Gastrocnemius medialis (tissue), 4 donors: ENCODE data around the gene MYH13. TPM values are rescaled to one million over a fixed set of nuclear protein-coding genes. Genes with fewer than 3 reads are reported as not detected.

Experiments used
- ATAC-seq, 2 donors: fragments of 150-250 bp; one replicate each; pipeline ENCODE4 v1.9.1; 2016
- DNase-seq, 2 donors: peaks; one replicate each; pipeline ENCODE4 v3.0.0-alpha.2; 2019
- H3K27ac ChIP-seq, 4 donors: fragments of 200-600 bp; sonication (generic); 1 replicate in 1 of 4; 2 replicates in 3 of 4; pipeline ENCODE4 v1.5.1; 2016 to 2018; ENCODE audit warnings: mild to moderate bottlenecking in 2 of 4, moderate library complexity in 1 of 4
- H3K27me3 ChIP-seq, 3 donors: fragments of 200-600 bp; sonication (generic) in 2 of 3; 1 replicate in 1 of 3; 2 replicates in 2 of 3; pipeline versions ENCODE4 v1.5.1 to v1.6.0; 2016 to 2019; ENCODE audit warnings: mild to moderate bottlenecking in 1 of 3, moderate library complexity in 1 of 3
- H3K36me3 ChIP-seq, 2 donors: fragments of 200-600 bp; sonication (generic) in 1 of 2; one replicate each; pipeline ENCODE4 v1.5.1; 2017 to 2018
- H3K4me1 ChIP-seq, 2 donors: fragments of 200-600 bp; sonication (generic) in 1 of 2; one replicate each; pipeline ENCODE4 v1.5.1; 2016 to 2017; ENCODE audit warnings: mild to moderate bottlenecking in 2 of 2
- H3K4me3 ChIP-seq, 4 donors: fragments of 200-600 bp; sonication (generic) in 3 of 4; 1 replicate in 1 of 4; 2 replicates in 3 of 4; pipeline ENCODE4 v1.5.1; 2016 to 2019; ENCODE audit warnings: mild to moderate bottlenecking in 2 of 4
- H3K9me3 ChIP-seq, 3 donors: fragments of 200-600 bp; sonication (generic) in 2 of 3; 1 replicate in 1 of 3; 2 replicates in 2 of 3; pipeline ENCODE4 v1.5.1; 2016 to 2019
- POLR2A ChIP-seq, 2 donors: fragments of 450-650 bp; IDR thresholded peaks; one replicate each; pipeline ENCODE4 v1.6.1; 2017; ENCODE audit warnings: antibody characterized with exemption in 2 of 2, mild to moderate bottlenecking in 2 of 2, moderate library complexity in 2 of 2
- in situ Hi-C, 4 donors: fragments of 200-750 bp; cut with MboI; loops; one replicate each; pipeline versions ENCODE4 v1.15.0 to v1.8.0; 2017; ENCODE audit warnings: low sequenced_read_pairs in 4 of 4
- intact Hi-C: fragments of 100-400 bp; cut with DNase I; formaldehyde crosslinking; loops from one replicate; pipeline ENCODE4 v1.15.1; 2023; ENCODE audit warnings: low total_unique reads
- total RNA-seq, 4 donors: library from RNA; depleted of rRNA; stranded (reverse); fragments of >200 nt; gene quantifications; one replicate each; pipeline versions ENCODE4 v1.1.0 to v1.2.3, GENCODE V29; 2016
- TF ChIP-seq, protein P1 (sequence below), 5 experiments: fragments of 450-650 bp in 3 of 5; fragments of 200-600 bp in 2 of 5; sonication (generic) in 2 of 5; IDR thresholded peaks in 4 of 5; conservative IDR thresholded peaks in 1 of 5; 1 replicate in 4 of 5; 2 replicates in 1 of 5; pipeline ENCODE4 v1.5.1; 2016 to 2019; ENCODE audit warnings: antibody characterized with exemption in 5 of 5, mild to moderate bottlenecking in 3 of 5, moderate library complexity in 3 of 5

The MYH13 gene
- total RNA-seq, 4 donors from 2014 or later = not detected

- in situ Hi-C loops (no loop called here), intact Hi-C loops (no loop called here)
- no peaks in the 10 kb centered on the region for H3K36me3 ChIP-seq
- no peaks in the 10 kb centered on the region for H3K9me3 ChIP-seq
- TF ChIP-seq, protein P1, sequence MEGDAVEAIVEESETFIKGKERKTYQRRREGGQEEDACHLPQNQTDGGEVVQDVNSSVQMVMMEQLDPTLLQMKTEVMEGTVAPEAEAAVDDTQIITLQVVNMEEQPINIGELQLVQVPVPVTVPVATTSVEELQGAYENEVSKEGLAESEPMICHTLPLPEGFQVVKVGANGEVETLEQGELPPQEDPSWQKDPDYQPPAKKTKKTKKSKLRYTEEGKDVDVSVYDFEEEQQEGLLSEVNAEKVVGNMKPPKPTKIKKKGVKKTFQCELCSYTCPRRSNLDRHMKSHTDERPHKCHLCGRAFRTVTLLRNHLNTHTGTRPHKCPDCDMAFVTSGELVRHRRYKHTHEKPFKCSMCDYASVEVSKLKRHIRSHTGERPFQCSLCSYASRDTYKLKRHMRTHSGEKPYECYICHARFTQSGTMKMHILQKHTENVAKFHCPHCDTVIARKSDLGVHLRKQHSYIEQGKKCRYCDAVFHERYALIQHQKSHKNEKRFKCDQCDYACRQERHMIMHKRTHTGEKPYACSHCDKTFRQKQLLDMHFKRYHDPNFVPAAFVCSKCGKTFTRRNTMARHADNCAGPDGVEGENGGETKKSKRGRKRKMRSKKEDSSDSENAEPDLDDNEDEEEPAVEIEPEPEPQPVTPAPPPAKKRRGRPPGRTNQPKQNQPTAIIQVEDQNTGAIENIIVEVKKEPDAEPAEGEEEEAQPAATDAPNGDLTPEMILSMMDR (IDR thresholded peaks at IDR 0.05 in 4 of 5, conservative IDR thresholded peaks at IDR 0.05 in 1 of 5) = no peak
- no peak for TF ChIP-seq POLR2A (IDR thresholded peaks at IDR 0.05)
- H3K27me3 ChIP-seq = no peaks in the 10 kb centered on the region
- DNase-seq (peak in 1 of 2 donors; percentile 38), ATAC-seq (peak; percentile 65 to 80)
- H3K4me1 ChIP-seq = no peaks in the 10 kb centered on the region
- no peak overlapping the region for H3K4me3 ChIP-seq
- no peak overlapping the region for H3K27ac ChIP-seq
Observed at GRCh38 chr17:10309003-10309974, 63.5 kb downstream of the MYH13 start.

DNA sequence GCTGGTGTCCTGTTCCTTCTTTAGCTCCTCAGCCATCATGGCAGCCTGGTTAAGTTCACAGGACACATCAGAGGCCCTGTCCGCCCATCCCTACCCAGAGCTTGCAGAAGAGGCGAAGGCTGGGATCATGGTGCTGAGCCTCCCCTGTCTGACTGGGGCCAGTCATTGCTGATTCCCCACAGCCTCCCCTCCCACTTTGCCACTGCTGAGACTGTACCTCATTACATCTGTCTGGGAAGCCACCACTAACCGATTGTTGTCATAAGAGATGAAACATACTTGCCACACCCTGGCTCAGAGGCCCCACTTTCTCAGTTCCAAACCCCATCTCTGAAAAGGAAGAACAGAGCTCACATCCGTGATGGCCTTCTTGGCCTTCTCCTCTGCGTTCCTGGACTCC lies 66.2 kb downstream of the MYH13 start:
- intact Hi-C loops = no loop called here
- no peak for DNase-seq
- TF ChIP-seq, protein P1 (IDR thresholded peaks at IDR 0.05 in 4 of 5, conservative IDR thresholded peaks at IDR 0.05 in 1 of 5) = no peak
- TF ChIP-seq POLR2A (IDR thresholded peaks at IDR 0.05) = no peak
- in situ Hi-C loops = no loop called here
- Histone ChIP-seq H3K4me3 (no peak overlapping the region), H3K4me1 (no peaks in the 10 kb centered on the region), H3K9me3 (no peaks in the 10 kb centered on the region), H3K36me3 (no peaks in the 10 kb centered on the region), H3K27ac (no peak overlapping the region), H3K27me3 (no peaks in the 10 kb centered on the region)
- ATAC-seq = no peak

DNA sequence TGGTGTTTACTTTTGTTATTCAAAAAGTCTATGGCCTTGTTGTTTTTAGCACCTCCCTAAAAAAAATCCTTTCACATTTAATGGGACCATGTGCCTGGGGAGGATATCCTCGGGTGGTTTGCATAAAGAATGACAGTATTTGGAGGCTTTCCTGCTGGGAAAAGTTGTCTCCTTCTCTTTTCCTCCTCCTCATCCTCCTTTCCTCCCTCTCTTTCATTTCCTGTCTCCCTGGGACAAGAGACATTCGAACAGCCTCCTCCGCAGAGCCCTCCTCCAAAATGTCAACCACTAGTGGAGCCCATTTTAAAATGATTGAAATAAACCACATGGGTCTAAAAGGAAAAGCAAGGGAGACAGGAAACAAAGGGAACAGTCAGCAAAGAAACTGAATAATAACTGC lies 67.4 kb downstream of the MYH13 start:
- in situ Hi-C loops = no loop called here
- ATAC-seq (no peak), DNase-seq (no peak)
- no peak for TF ChIP-seq POLR2A (IDR thresholded peaks at IDR 0.05)
- TF ChIP-seq, protein P1 (IDR thresholded peaks at IDR 0.05 in 4 of 5, conservative IDR thresholded peaks at IDR 0.05 in 1 of 5) = no peak
- Histone ChIP-seq H3K27me3 (no peaks in the 10 kb centered on the region), H3K9me3 (no peaks in the 10 kb centered on the region), H3K4me3 (no peak overlapping the region), H3K4me1 (no peaks in the 10 kb centered on the region), H3K36me3 (no peaks in the 10 kb centered on the region), H3K27ac (no peak overlapping the region)
- intact Hi-C loops = no loop called here

DNA sequence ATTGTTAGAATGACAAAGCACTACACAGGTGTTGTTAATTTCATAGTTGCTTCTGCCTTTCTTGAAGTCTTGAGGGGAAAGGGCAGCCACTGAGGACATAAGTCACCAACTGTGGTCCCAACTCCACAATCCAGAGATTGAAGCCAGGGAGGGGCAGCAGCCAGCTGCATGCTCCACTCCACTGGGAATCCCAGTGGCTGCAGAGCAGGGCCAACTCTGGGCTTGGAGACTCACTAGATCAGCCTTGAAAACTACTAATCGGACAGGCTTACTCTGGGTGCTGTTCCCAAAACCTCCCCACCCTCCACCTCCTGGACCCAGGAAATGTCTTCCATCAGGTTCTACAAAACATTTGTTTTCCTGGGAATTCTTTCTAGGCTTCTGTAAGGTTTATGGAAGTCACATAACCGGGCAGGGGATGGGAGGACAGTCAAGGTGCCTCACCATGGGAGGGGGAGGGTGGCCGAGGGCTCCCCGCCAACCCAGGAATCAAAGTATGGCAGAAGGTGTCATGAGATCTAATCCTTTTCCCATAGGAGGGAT lies 68.0 kb downstream of the MYH13 start:
- in situ Hi-C loops = no loop called here
- H3K27me3 ChIP-seq = no peaks in the 10 kb centered on the region
- TF ChIP-seq, protein P1 (IDR thresholded peaks at IDR 0.05 in 4 of 5, conservative IDR thresholded peaks at IDR 0.05 in 1 of 5) = no peak
- TF ChIP-seq POLR2A (IDR thresholded peaks at IDR 0.05) = no peak

More for the DNA sequence above, 68.0 kb downstream of the MYH13 start:
- H3K4me3 ChIP-seq = no peak overlapping the region
- no peaks in the 10 kb centered on the region for H3K36me3 ChIP-seq
- intact Hi-C loops = no loop called here
- H3K9me3 ChIP-seq = no peaks in the 10 kb centered on the region
- no peaks in the 10 kb centered on the region for H3K4me1 ChIP-seq
- DNase-seq (no peak), ATAC-seq (no peak)
- no peak overlapping the region for H3K27ac ChIP-seq
